Neural cell (in vitro differentiated cells): Measurements from ENCODE around the gene MYOZ1. TPM values are rescaled to one million over a fixed set of nuclear protein-coding genes. Genes with fewer than 3 reads are reported as not detected.

ENCODE experiments used
- H2AFZ ChIP-seq: fragments of 200-600, 300-800 bp; sonication (generic), shearing (Covaris generic); 2 replicates; pipeline ENCODE4 v1.6.0; 2014; ENCODE audit warnings: low read depth, mild to moderate bottlenecking, antibody characterized with exemption, low read length, moderate library complexity
- H3F3A ChIP-seq: fragments of 200-600 bp; shearing (Covaris generic); 2 replicates; pipeline ENCODE4 v1.6.1; 2016; ENCODE audit warnings: mild to moderate bottlenecking, moderate library complexity, mixed read lengths, antibody characterized with exemption, low read length; ENCODE audit not compliant: insufficient read depth, poor library complexity, severe bottlenecking
- H3K27ac ChIP-seq: fragments of 200-600, 300-800 bp; sonication (generic), shearing (Covaris generic); 2 replicates; pipeline ENCODE4 v1.5.1; 2014; ENCODE audit warnings: mild to moderate bottlenecking, low read length, moderate library complexity
- H3K27me3 ChIP-seq: fragments of 300-800, 200-600 bp; sonication (generic), shearing (Covaris generic); 2 replicates; pipeline ENCODE4 v1.6.0; 2014; ENCODE audit warnings: mild to moderate bottlenecking, low read depth, low read length, moderate library complexity; ENCODE audit not compliant: insufficient read depth
- H3K36me3 ChIP-seq: fragments of 300-800, 200-600 bp; sonication (generic), shearing (Covaris generic); 2 replicates; pipeline ENCODE4 v1.5.1; 2014; ENCODE audit warnings: mild to moderate bottlenecking, antibody characterized with exemption, low read length, moderate library complexity; ENCODE audit not compliant: insufficient read depth
- H3K4me2 ChIP-seq: fragments of 300-800, 200-600 bp; sonication (generic), shearing (Covaris generic); 2 replicates; pipeline ENCODE4 v1.6.0; 2014; ENCODE audit warnings: mild to moderate bottlenecking, low read length
- H3K4me3 ChIP-seq: fragments of 300-800, 200-600 bp; sonication (generic), shearing (Covaris generic); 2 replicates; pipeline ENCODE4 v1.5.1; 2014; ENCODE audit warnings: mild to moderate bottlenecking, low read length, moderate library complexity
- H3K79me2 ChIP-seq: fragments of 200-600 bp; shearing (Covaris generic); replicated peaks from 2 replicates; pipeline ENCODE4 v1.6.0; 2014; ENCODE audit warnings: mild to moderate bottlenecking, low read length, moderate library complexity; ENCODE audit not compliant: insufficient read depth
- H3K9ac ChIP-seq: fragments of 300-800, 200-600 bp; sonication (generic), shearing (Covaris generic); 2 replicates; pipeline ENCODE4 v1.6.1; 2016; ENCODE audit warnings: mild to moderate bottlenecking, low read length, mixed read lengths
- H3K9me2 ChIP-seq: fragments of 200-600 bp; shearing (Covaris generic); 2 replicates; pipeline ENCODE4 v1.6.1; 2016; ENCODE audit warnings: mild to moderate bottlenecking, low read length, mixed read lengths; ENCODE audit not compliant: insufficient read depth
- H3K9me3 ChIP-seq: fragments of 200-600, 300-800 bp; sonication (generic), shearing (Covaris generic); 2 replicates; pipeline ENCODE4 v1.6.1; 2016; ENCODE audit warnings: mild to moderate bottlenecking, mixed run types, low read length, moderate library complexity, mixed read lengths
- H4K20me1 ChIP-seq: fragments of 200-600 bp; shearing (Covaris generic); 2 replicates; pipeline ENCODE4 v1.6.1; 2016; ENCODE audit warnings: mild to moderate bottlenecking, mixed run types; ENCODE audit not compliant: insufficient read depth
- EP300 ChIP-seq: fragments of 450-650 bp; conservative IDR thresholded peaks from 2 replicates; pipeline ENCODE4 v1.6.1; 2014; ENCODE audit warnings: antibody characterized with exemption, mild to moderate bottlenecking, moderate library complexity; ENCODE audit not compliant: poor library complexity, severe bottlenecking
- EZH2 ChIP-seq: fragments of 200-600, 300-800 bp; shearing (Covaris generic), sonication (generic); IDR thresholded peaks from 2 replicates; pipeline ENCODE4 v1.6.1; 2014; ENCODE audit warnings: antibody characterized with exemption, low read length, borderline replicate concordance, mild to moderate bottlenecking; ENCODE audit not compliant: insufficient read depth, poor library complexity, severe bottlenecking
- MXI1 ChIP-seq: fragments of 450-650 bp; conservative IDR thresholded peaks from 2 replicates; pipeline ENCODE4 v1.6.1; 2014; ENCODE audit warnings: antibody characterized with exemption, mild to moderate bottlenecking; ENCODE audit not compliant: poor library complexity, severe bottlenecking
- POLR2AphosphoS5 ChIP-seq: IDR thresholded peaks from 2 replicates; pipeline ENCODE4 v1.6.1; 2012
- RAD21 ChIP-seq: fragments of 450-650 bp; conservative IDR thresholded peaks from 2 replicates; pipeline ENCODE4 v1.6.1; 2014; ENCODE audit warnings: antibody characterized with exemption, mild to moderate bottlenecking, moderate library complexity
- SMC3 ChIP-seq: fragments of 450-650 bp; conservative IDR thresholded peaks from 2 replicates; pipeline ENCODE4 v1.6.1; 2014; ENCODE audit warnings: antibody characterized with exemption, mild to moderate bottlenecking, moderate library complexity; ENCODE audit not compliant: poor library complexity
- TAF1 ChIP-seq: IDR thresholded peaks from 2 replicates; pipeline ENCODE4 v1.6.1; 2012; ENCODE audit warnings: low read depth
- polyA plus RNA-seq: library from polyadenylated mRNA; depleted of rRNA; stranded (reverse); fragments of >200 nt; gene quantifications from 2 replicates; pipeline ENCODE4 v1.2.3, GENCODE V29; 2014
- TF ChIP-seq, protein P1 (sequence below): fragments of 450-650 bp; IDR thresholded peaks from 2 replicates; pipeline ENCODE4 v1.5.1; 2014; ENCODE audit warnings: antibody characterized with exemption, mild to moderate bottlenecking, moderate library complexity; ENCODE audit not compliant: poor library complexity, severe bottlenecking
- TF ChIP-seq, protein P2 (sequence below): IDR thresholded peaks from 2 replicates; pipeline ENCODE4 v1.6.1; 2012; ENCODE audit warnings: borderline replicate concordance

The MYOZ1 gene
- polyA plus RNA-seq, 1 donor from 2014 or later = 0.61 TPM

DNA sequence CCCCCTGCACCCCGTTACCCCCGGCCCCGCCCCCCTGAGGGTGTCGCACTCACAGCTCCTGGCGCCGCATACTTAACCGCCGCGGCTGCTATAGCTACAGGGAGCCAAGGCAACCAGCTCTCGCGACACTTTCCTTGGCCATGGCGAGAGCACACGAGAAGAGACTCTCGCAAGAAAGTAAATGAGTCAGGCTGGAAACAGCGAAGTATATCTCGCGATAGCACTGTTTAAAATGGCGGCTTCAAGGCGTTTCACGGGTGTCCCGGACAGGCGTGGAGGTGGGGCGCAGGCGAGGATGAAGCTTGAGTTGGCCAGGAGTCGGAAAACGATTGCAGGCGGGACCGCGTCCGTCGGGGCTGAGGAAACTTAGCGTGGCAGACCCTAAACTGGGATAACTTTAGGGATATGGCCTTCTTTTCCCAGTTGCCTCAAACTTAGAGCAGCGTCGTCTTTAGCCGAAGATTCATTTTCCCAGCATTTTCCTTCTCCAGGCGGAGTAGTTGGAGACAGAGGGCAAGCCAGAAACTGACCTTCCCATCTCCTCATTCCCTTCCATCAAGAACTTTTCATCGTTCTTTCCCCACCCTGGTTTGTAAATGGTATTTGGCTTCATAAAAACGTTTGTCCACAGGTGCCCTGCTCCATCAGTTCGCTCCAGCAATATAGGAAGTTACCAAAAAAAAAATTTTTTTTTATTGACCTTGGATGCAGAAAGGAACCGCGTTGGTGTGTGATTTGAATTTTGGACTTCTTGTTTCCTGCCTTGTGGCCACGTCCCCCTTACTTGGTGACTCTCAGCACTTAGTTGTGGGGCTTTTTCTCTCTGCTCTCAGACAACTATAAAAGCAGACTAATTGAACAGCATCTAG is 15.2 kb downstream of the MYOZ1 start:
- peak overlapping the region; percentile 88 for H3K4me2 ChIP-seq
- H3K36me3 ChIP-seq = no peaks in the 10 kb centered on the region
- no peaks in the 10 kb centered on the region for H4K20me1 ChIP-seq
- no peaks in the 10 kb centered on the region for H3K27me3 ChIP-seq
- no peaks in the 10 kb centered on the region for H3F3A ChIP-seq
- peak overlapping the region; percentile 99 for H2AFZ ChIP-seq
- peak overlapping the region; percentile 92 for H3K9ac ChIP-seq
- H3K27ac ChIP-seq = peak overlapping the region; percentile 93
- H3K9me2 ChIP-seq = no peaks in the 10 kb centered on the region
- TF ChIP-seq EP300 (peak; percentile 61), MXI1 (peak; percentile 91), TAF1 (no peak), EZH2 (no peak), RAD21 (no peak), POLR2AphosphoS5 (peak; percentile 95)
- TF ChIP-seq, protein P1, sequence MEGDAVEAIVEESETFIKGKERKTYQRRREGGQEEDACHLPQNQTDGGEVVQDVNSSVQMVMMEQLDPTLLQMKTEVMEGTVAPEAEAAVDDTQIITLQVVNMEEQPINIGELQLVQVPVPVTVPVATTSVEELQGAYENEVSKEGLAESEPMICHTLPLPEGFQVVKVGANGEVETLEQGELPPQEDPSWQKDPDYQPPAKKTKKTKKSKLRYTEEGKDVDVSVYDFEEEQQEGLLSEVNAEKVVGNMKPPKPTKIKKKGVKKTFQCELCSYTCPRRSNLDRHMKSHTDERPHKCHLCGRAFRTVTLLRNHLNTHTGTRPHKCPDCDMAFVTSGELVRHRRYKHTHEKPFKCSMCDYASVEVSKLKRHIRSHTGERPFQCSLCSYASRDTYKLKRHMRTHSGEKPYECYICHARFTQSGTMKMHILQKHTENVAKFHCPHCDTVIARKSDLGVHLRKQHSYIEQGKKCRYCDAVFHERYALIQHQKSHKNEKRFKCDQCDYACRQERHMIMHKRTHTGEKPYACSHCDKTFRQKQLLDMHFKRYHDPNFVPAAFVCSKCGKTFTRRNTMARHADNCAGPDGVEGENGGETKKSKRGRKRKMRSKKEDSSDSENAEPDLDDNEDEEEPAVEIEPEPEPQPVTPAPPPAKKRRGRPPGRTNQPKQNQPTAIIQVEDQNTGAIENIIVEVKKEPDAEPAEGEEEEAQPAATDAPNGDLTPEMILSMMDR = no peak
- TF ChIP-seq, protein P2, sequence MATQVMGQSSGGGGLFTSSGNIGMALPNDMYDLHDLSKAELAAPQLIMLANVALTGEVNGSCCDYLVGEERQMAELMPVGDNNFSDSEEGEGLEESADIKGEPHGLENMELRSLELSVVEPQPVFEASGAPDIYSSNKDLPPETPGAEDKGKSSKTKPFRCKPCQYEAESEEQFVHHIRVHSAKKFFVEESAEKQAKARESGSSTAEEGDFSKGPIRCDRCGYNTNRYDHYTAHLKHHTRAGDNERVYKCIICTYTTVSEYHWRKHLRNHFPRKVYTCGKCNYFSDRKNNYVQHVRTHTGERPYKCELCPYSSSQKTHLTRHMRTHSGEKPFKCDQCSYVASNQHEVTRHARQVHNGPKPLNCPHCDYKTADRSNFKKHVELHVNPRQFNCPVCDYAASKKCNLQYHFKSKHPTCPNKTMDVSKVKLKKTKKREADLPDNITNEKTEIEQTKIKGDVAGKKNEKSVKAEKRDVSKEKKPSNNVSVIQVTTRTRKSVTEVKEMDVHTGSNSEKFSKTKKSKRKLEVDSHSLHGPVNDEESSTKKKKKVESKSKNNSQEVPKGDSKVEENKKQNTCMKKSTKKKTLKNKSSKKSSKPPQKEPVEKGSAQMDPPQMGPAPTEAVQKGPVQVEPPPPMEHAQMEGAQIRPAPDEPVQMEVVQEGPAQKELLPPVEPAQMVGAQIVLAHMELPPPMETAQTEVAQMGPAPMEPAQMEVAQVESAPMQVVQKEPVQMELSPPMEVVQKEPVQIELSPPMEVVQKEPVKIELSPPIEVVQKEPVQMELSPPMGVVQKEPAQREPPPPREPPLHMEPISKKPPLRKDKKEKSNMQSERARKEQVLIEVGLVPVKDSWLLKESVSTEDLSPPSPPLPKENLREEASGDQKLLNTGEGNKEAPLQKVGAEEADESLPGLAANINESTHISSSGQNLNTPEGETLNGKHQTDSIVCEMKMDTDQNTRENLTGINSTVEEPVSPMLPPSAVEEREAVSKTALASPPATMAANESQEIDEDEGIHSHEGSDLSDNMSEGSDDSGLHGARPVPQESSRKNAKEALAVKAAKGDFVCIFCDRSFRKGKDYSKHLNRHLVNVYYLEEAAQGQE = peak; percentile 84
- H3K9me3 ChIP-seq = no peaks in the 10 kb centered on the region
- H3K79me2 ChIP-seq = peaks cover 25% of the 10 kb centered on the region
- peak overlapping the region; percentile 77 for H3K4me3 ChIP-seq

DNA sequence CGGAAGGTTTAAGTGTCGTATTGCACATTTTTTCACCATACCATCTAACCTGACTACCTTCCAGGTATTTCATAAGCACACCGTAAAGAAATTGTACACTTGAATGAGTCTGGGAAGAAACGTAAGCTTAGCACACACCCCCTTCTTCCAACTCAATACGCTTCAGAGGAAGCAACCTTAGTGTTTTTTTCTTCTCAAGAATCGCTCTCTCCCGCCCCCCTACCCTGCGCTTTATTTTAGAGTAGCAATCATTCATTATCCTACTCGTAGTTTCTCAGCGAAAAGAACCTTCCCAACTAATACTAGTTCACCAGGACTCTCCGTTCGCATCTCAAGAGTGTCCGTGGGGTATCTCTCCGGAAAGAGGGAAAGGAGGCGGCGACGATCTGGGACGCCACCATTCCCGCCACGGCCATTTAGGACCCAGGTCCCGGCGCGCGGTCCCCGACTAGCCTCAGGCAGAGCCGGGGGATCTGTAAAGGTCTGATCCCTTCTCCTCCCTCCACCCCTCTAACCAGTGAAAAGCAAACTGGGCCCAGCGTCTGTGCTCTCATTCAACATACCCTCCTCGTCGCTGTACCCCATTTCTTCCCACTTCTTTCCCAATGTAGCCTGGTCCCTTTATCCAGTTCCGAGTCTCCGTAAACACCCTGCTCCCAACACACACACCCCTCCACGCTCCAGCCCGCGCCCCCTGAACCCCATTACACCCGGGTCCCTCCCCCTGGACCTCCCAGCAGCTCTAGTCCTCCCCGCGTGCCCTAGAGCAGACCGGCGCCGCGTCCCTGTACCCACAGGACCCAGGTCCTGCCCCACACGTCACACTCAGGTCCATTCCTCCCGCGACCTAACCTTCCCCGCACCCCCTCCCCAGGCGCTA is 16.0 kb downstream of the MYOZ1 start:
- Histone ChIP-seq H3K9ac (peak overlapping the region; percentile 92), H3F3A (no peaks in the 10 kb centered on the region), H3K27me3 (no peaks in the 10 kb centered on the region), H2AFZ (peak overlapping the region; percentile 94), H3K36me3 (no peaks in the 10 kb centered on the region), H3K79me2 (peaks cover 25% of the 10 kb centered on the region), H3K4me3 (peak overlapping the region; percentile 77), H3K9me2 (no peaks in the 10 kb centered on the region), H4K20me1 (no peaks in the 10 kb centered on the region), H3K4me2 (peak overlapping the region; percentile 72), H3K9me3 (no peaks in the 10 kb centered on the region), H3K27ac (peak overlapping the region; percentile 93)
- TF ChIP-seq SMC3 (peak; percentile 21), POLR2AphosphoS5 (no peak), MXI1 (peak; percentile 7)
- TF ChIP-seq, protein P1 = no peak
- TF ChIP-seq, protein P2 = peak; percentile 36
